Mesothelial cell of epicardium (in vitro differentiated cells): ENCODE measurements around the gene FAM120A. TPM values are rescaled to one million over a fixed set of nuclear protein-coding genes. Genes with fewer than 3 reads are reported as not detected.
A peak's percentile ranks its signal among the peaks of the same experiment; 100 is the strongest.

Source experiments
- DNase-seq, 2 experiments: peaks; one replicate each; pipeline ENCODE4 v3.0.0; 2021; ENCODE audit warnings: low spot score in 2 of 2; ENCODE audit not compliant: unreplicated experiment in 2 of 2
- H3K27ac Mint-ChIP-seq: 2 replicates; pipeline ENCODE4 v1.8.0; 2021; ENCODE audit warnings: mixed read lengths
- H3K27me3 Mint-ChIP-seq: 2 replicates; pipeline ENCODE4 v1.8.0; 2021; ENCODE audit warnings: low read depth, mixed read lengths
- H3K36me3 Mint-ChIP-seq: 2 replicates; pipeline ENCODE4 v1.8.0; 2021; ENCODE audit warnings: mixed read lengths
- H3K4me1 Mint-ChIP-seq: 2 replicates; pipeline ENCODE4 v1.8.0; 2021; ENCODE audit warnings: mixed read lengths
- H3K4me3 Mint-ChIP-seq: 2 replicates; pipeline ENCODE4 v1.8.0; 2021; ENCODE audit warnings: mild to moderate bottlenecking, moderate library complexity, mixed read lengths
- H3K9me3 Mint-ChIP-seq: 2 replicates; pipeline ENCODE4 v1.8.0; 2021; ENCODE audit warnings: mixed read lengths
- CTCF ChIP-seq: fragments of 200-600 bp; sonication (generic); IDR thresholded peaks from one replicate; pipeline ENCODE4 v1.5.0; 2021; ENCODE audit warnings: antibody characterized with exemption; ENCODE audit not compliant: unreplicated experiment
- total RNA-seq: library from RNA; stranded (reverse); gene quantifications from 3 replicates; pipeline ENCODE4 v1.2.1, GENCODE V29; 2021

Gene FAM120A
- total RNA-seq, 1 donor from 2014 or later: 59.4 TPM

- Mint-ChIP-seq H3K4me3 (no peak overlapping the region), H3K36me3 (peaks cover 20% of the 10 kb centered on the region), H3K9me3 (no peaks in the 10 kb centered on the region), H3K27ac (peak overlapping the region; percentile 30), H3K27me3 (no peaks in the 10 kb centered on the region), H3K4me1 (peaks cover 40% of the 10 kb centered on the region)
- no peak for DNase-seq
- no peak for TF ChIP-seq CTCF
These were observed 101.4 kb downstream of the FAM120A start for GRCh38 chr9:93552923-93553322.

- Mint-ChIP-seq H3K27me3 (no peaks in the 10 kb centered on the region), H3K36me3 (peaks cover 34% of the 10 kb centered on the region), H3K4me1 (peaks cover 29% of the 10 kb centered on the region), H3K27ac (peak overlapping the region; percentile 47), H3K9me3 (no peaks in the 10 kb centered on the region), H3K4me3 (no peak overlapping the region)
- no peak for TF ChIP-seq CTCF
- DNase-seq: no peak
These were observed 103.9 kb downstream of the FAM120A start for GRCh38 chr9:93555370-93555769.

GRCh38 chr9:93557366-93558137, 106.1 kb downstream of the FAM120A start:
- Mint-ChIP-seq H3K36me3 (peaks cover 30% of the 10 kb centered on the region), H3K4me1 (peaks cover 29% of the 10 kb centered on the region), H3K27ac (no peak overlapping the region), H3K4me3 (no peak overlapping the region), H3K9me3 (no peaks in the 10 kb centered on the region), H3K27me3 (no peaks in the 10 kb centered on the region)
- TF ChIP-seq CTCF: no peak
- no peak for DNase-seq

- peaks cover 36% of the 10 kb centered on the region for H3K36me3 Mint-ChIP-seq
- H3K4me1 Mint-ChIP-seq: peaks cover 21% of the 10 kb centered on the region
- no peaks in the 10 kb centered on the region for H3K27me3 Mint-ChIP-seq
- H3K4me3 Mint-ChIP-seq: no peak overlapping the region
- no peak for DNase-seq
- TF ChIP-seq CTCF: no peak
- H3K27ac Mint-ChIP-seq: no peak overlapping the region
- no peaks in the 10 kb centered on the region for H3K9me3 Mint-ChIP-seq
These were observed 107.0 kb downstream of the FAM120A start for GRCh38 chr9:93558503-93558902.

GRCh38 chr9:93560991-93561390, 109.5 kb downstream of the FAM120A start:
- Mint-ChIP-seq H3K36me3 (peaks cover 45% of the 10 kb centered on the region), H3K27me3 (no peaks in the 10 kb centered on the region), H3K4me1 (peaks cover 2% of the 10 kb centered on the region), H3K9me3 (no peaks in the 10 kb centered on the region), H3K4me3 (no peak overlapping the region), H3K27ac (no peak overlapping the region)
- no peak for TF ChIP-seq CTCF
- no peak for DNase-seq

- H3K4me3 Mint-ChIP-seq: no peak overlapping the region
- TF ChIP-seq CTCF: no peak
- H3K4me1 Mint-ChIP-seq: peaks cover 3% of the 10 kb centered on the region
- no peak overlapping the region for H3K27ac Mint-ChIP-seq
- no peaks in the 10 kb centered on the region for H3K27me3 Mint-ChIP-seq
- no peaks in the 10 kb centered on the region for H3K9me3 Mint-ChIP-seq
- DNase-seq: no peak
- H3K36me3 Mint-ChIP-seq: peaks cover 37% of the 10 kb centered on the region
These were observed 110.7 kb downstream of the FAM120A start for GRCh38 chr9:93562157-93562556.
